NCI-H2081 (cell line): Measurements from ENCODE around the gene HOXC10.

ENCODE experiments used
- DNase-seq, 2 experiments: peaks; one replicate each; lab custom pipeline; 2025; lab: John Stamatoyannopoulos, UW

Gene HOXC10

GRCh38 chr12:54016478-54016964, 31.6 kb downstream of the HOXC10 start:
- DNase-seq, result peak in 1 of 2 experiments; percentile 19

GRCh38 chr12:54017027-54017788, 32.3 kb downstream of the HOXC10 start:
- DNase-seq, result peak; percentile 57 to 70

GRCh38 chr12:54017878-54018467, 33.0 kb downstream of the HOXC10 start:
- DNase-seq, result peak; percentile 91 to 92

GRCh38 chr12:54018468-54018984, 33.6 kb downstream of the HOXC10 start:
- DNase-seq, result no peak

- DNase-seq, result no peak
Observed at GRCh38 chr12:54019091-54019811, 34.3 kb downstream of the HOXC10 start.

GRCh38 chr12:54019924-54020590, 35.1 kb downstream of the HOXC10 start:
- no peak for DNase-seq

GRCh38 chr12:54020591-54021405, 35.9 kb downstream of the HOXC10 start:
- DNase-seq, result no peak

GRCh38 chr12:54021432-54022013, 36.6 kb downstream of the HOXC10 start:
- no peak for DNase-seq

GRCh38 chr12:54022960-54023884, 38.3 kb downstream of the HOXC10 start:
- no peak for DNase-seq

- no peak for DNase-seq
Observed at GRCh38 chr12:54024127-54024526, 39.2 kb downstream of the HOXC10 start.

GRCh38 chr12:54024581-54025305, 39.8 kb downstream of the HOXC10 start:
- no peak for DNase-seq

- DNase-seq, result no peak
Observed at GRCh38 chr12:54025499-54026405, 40.8 kb downstream of the HOXC10 start.

- no peak for DNase-seq
Observed at GRCh38 chr12:54026640-54027441, 41.9 kb downstream of the HOXC10 start.

GRCh38 chr12:54027442-54027786, 42.5 kb downstream of the HOXC10 start:
- no peak for DNase-seq

- peak in 1 of 2 experiments; percentile 18 for DNase-seq
Observed at GRCh38 chr12:54028314-54029201, 43.6 kb downstream of the HOXC10 start, which contains the start of gene HOXC6. Gene HOXC6, plus strand, starts transcription at chr12:54028440. Its CDS starts 82 bp downstream, at chr12:54028522.
